Stimulated activated CD8-positive, alpha-beta memory T cell treated with anti-CD3 and anti-CD28 coated beads, Interleukin-15, amount 100 ng/mL, for 24 hours (primary cell): ENCODE data around the gene GALNT5.
"Not testable (repeated sequence)": the region's sequence is repeated elsewhere in the genome, so short reads cannot be mapped to it uniquely, and the experiment has no call there.

Experiments used
- DNase-seq: peaks from one replicate; pipeline ENCODE4 v3.0.0-alpha.2; 2020; ENCODE audit warnings: low read depth

GALNT5 gene

GRCh38 chr2:157327621-157328500, 70.4 kb downstream of the GALNT5 start:
- DNase-seq = peak; percentile 69

DNA sequence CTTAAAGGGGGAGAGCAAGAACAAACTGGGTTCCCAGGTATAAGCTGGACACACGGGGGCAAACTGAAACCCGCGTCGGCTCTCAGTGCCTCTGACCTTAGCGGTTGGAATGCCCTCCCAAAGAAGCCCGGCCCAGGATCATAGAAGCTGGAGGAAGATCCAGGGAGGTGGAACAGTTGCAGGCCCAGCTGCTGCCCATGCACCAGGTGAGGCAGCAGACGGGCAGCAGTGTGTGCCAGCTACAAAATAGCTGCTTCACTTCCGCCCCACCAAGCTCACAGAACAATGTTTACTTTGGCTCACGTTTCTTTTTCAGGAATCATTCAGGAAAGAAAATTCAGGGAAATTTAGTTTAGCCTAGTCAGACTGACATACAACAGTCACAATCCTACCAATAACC, 72.0 kb downstream of the GALNT5 start:
- DNase-seq = no peak

DNA sequence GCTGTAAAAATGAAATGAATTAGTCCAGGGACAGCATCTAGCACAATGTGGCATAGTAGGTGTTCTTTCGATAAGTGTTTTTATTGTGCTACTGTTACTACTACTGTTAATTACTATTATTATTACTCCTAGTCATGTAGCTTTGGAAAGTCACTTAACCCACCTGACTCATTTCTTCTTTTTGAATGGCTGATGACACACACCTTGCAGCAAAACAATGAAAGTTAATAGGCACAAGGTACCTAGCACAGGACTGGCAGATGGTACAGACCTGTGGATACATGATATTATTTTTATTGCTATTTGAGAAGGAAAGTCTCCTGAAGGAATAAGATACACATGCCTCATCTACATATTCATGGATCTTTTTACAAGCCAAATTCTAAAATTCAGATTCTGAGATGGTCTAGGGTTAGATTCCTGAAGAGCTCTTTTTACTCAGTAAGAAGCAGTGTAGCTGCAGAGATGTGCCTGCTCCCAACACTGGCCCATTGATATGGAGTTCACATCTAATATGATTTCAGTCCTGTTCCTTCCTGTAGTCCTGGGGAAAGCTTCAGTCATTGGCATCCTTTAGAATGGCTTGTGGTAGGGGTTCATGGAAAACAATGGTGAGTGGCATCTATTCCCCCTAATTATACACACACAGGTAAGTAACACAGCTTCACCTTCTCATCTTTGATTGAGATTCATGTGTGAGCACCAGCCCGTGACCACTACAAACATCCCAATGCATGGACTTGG, 76.0 kb downstream of the GALNT5 start:
- no peak for DNase-seq

- no peak for DNase-seq
Measured at GRCh38 chr2:157334335-157334734, 76.8 kb downstream of the GALNT5 start.

DNA sequence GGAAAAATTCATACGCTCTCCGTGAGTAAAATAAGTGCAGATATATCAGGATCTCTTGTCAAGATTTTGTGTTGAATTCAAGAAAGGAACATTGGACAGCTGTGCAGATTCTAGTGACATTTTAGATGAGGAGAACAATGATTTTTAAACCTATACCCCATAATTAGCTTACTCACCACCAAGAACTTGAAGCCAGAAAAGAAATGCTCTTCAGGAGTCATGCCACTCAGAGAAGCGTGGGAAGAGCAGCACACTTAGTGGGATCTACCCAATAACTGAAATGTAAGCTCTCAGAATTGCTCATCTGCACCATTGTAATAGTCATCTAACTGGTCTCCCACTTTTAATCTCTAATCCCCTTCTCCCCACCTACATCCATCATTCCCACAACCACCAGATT, 77.3 kb downstream of the GALNT5 start:
- no peak for DNase-seq

- DNase-seq = no peak
Measured at GRCh38 chr2:157336137-157337010, 78.9 kb downstream of the GALNT5 start.

DNA sequence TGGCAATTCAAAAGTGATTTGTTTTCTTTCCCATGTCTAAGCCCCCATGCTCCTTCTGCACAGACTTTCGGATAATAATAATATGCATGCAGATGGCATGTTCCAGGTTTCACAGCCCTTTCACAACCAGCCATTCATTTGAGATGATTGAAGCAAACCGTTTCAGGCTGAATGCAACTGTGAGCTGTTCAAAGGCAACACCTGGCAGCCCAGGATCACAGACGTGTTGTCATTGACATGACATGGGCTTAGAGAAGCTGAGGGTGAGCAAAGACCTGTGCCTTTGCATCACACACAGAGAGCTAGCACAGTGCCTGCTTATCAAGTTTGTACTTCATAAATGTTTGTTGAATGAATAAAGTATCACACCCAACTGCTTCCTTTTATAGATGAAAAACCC, 80.5 kb downstream of the GALNT5 start:
- no peak for DNase-seq

DNA sequence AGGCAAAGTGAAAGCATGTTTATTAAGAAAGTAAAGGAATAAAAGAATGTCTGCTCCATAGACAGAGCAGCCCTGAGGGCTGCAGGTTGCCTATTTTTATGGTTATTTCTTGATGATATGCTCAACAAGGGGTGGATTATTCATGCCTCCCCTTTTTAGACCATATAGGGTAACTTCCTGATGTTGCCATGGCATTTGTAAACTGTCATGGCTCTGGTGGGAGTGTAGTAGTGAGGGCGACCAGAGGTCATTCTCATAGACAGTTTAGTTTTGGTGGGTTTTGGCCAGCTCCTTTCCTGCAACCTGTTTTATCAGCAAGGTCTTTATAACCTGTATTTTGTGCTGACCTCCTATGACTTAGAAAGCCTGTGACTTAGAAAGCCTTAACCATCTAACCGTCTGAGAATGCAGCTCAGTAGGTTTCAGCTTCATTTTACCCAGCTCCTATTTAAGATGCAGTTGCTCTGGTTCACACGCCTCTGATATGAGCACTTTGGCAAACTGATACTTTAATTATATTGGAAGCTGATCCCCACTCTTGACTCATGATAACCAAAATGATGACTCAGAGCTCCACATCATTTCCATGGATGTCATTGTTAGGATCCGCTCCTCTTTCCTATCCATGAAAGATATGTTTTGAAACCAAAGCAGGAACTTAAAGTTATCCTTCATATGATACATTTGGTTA, 82.6 kb downstream of the GALNT5 start:
- no peak for DNase-seq

GRCh38 chr2:157341381-157341780, 83.9 kb downstream of the GALNT5 start:
- DNase-seq = not testable (repeated sequence)

DNA sequence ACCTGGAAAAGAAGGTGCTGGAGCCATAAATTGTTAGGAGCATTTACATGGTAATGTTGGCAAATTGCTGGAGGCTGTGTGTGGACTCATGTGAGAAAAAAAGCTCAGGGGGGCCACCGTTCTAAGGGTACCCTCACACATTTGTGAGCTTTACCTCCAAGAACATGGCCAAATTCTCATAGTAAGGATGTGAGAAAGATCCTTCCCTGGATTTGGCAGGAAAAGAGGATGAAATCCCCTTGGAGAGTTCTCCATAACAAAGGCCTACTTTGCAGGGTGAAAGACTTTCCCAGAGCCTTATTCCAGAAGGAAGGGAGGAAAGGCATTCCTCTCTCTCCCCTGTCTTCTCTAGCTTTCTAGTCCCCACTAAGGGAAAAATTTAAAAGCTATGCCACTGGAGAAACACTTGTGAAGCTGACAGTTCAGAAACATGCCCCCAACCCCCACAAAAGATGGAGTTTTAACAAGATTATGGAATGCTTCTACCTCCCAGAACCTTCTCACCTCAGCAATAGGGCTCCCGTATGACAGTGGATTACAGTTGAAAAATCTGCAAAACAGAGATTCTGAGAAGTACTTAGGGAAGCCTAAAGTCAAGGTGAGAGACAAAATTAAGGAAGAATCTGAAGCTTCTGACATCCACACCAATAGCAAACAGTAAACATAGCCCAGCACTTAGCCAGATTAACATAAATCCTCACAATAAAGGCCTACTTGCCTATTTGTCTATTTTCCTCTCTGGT, 88.3 kb downstream of the GALNT5 start:
- no peak for DNase-seq

GRCh38 chr2:157348291-157348921, 90.9 kb downstream of the GALNT5 start:
- no peak for DNase-seq

DNA sequence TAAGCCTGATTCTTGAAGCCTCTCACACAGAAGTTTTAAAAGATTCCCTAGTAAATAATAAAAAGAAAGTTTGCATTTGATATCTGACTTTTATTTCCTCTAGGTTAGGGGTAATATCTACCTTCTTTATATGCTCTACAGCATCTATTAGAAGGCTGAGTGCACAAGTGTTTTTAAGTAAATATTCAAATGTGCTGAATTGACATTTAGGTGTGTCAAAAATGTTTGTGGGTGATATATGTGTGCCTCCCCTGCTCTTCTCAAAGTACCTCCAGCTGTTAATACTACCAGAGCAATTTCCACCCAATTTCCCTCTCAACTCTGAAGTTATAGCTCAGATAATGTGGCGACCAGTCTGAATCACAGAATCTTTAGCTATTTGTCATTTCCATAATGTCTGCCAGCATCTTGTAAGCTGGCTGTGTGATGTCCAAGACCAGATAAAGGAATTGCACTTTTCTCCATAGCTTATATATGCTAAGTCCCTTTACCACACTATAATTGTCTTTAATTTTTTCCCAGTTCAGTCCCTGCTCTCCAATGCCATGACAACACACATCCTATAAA, 92.5 kb downstream of the GALNT5 start:
- DNase-seq = no peak

DNA sequence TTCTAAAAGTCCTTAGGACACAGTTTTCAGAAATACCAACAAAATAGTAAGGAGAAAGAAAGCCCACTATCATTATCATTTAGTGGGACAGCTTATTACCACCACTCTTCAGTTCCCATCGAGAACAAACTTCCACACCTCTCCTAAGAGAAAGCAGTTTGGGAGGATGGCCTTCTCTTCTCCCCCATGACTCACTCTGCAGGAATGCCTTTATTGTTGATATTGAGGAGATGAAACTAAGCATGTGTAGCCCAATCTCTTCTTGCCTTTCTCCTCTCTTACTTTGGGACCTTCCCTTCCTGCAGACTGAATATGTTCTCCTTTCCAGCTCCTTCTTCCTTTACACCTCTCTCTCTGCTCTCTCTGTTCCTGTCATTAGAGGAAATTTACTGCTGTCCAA, 98.1 kb downstream of the GALNT5 start:
- no peak for DNase-seq

DNA sequence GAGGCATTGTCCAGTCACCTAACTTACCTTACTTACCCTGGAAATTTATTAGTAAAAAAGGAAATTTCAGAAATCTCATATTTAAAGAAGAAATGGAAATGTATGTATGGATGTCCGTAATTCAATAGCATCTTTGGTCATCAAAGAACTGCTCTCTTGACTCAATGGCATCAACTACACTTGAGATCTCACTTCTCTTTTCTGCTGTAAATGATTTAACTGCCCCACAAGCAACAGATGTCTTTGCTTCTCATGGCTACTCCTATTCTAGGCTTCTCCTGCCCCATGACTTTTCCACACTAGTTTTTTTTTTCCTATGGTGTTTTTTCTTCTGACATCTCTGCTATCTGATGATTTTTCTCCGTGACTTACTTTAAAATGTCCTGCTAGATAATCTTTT, 102.1 kb downstream of the GALNT5 start:
- no peak for DNase-seq

DNA sequence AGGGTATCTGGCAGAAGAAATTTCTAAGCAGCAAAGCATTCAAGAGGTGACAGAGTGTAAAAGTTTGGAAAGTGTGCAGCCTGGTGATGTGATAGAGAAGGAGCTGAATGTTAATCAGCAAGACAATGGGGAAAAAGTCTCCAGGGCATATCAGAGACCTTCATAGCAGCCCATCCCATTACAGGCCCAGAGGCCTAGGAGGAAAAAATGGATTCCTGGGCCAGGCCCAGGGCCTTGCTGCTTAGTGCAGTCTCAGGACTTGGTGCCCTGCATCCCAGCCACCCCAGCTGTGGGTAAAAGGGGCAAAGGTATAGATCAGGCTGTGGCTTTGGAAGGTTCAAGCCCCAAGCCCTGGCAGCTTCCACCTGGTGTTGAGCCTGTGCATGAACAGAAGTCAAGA, 104.0 kb downstream of the GALNT5 start:
- no peak for DNase-seq

DNA sequence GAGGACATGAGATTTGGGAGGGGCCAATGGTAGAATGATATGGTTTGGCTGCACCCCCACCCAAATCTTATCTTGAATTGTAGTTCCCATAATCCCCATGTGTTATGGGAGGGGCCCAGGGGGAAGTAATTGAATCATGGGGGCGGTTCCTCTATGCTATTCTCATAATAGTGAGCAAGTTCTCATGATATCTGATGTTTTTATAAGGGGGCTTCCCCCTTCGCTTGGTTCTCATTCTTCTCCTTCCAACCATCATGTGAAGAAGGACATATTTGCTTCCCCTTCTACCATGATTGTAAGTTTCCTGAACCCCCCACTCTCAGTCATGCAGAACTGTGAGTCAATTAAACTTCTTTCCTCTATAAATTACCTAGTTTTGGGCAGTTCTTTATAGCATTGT, 105.1 kb downstream of the GALNT5 start:
- DNase-seq = no peak

DNA sequence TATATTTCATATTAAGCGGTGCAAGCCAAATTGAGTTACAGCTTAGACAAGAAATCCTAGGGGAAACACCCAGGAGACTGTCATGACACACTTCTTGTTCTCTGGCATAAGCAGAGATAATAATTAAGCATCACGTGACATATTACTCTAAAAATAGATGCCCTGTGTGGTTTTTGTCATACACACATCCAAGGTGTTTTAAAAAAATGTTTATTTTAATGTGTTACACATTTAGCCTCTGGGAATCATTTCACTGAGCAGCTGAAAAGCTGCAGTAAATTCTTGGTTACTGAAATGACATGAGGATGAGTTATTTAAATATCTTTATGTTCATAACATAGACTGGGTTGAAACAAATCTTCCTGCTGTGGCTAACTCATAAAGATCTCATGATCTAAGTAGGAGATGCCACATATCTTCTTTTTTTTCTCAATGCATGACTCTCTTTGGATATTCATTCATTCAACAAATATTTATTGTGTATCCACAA, 106.2 kb downstream of the GALNT5 start:
- DNase-seq = no peak
